Stimulated activated CD4-positive, alpha-beta T cell treated with anti-CD3 and anti-CD28 coated beads, TNF-alpha, amount 100 ng/mL, for 4 hours (primary cell): ENCODE results near the gene SDHAF3.

Experiments used
- DNase-seq, 3 experiments: peaks; one replicate each; pipeline ENCODE4 v3.0.0-alpha.2; 2020; ENCODE audit warnings: low read depth in 3 of 3

Gene SDHAF3

GRCh38 chr7:97218767-97219166, 101.3 kb downstream of the SDHAF3 start:
- DNase-seq: no peak

DNA sequence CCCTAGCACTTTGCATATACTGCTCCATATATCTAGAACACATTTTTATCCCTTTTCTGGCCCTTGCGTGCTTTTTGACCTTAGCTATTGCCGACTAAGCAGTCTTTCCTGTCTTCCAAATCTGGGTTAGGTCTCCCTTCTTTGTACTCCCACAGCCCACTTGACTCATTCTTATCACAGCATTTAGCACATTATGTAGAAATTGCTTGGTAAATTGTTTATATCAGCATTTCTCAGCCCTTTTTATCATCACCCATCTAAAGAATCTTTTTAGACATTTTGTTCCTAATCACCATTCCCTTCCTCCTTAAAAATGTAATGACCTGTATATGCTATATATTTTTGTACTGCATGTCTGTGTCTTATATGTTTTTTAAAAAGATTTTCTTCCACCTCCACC, 101.7 kb downstream of the SDHAF3 start:
- DNase-seq: no peak

- DNase-seq: no peak
Observed at GRCh38 chr7:97224316-97224715, 106.8 kb downstream of the SDHAF3 start.

DNA sequence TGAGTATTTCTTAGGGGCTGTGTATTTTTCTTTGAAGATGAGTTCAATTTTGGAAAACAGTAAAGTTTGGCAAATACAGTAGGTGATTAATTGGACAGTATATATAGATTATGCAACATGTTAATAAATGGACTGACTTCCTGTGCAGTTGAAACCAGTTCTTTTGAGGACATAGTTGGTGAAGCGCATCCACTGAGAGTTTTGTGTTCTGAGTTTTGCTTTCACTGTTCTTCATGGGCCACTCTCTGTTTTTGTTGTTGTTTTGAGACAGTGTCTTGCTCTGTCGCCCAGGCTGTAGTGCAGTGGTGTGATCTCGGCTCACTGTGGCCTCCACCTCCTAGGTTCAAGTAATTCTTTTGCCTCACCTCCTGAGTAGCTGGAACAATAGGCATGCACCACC, 109.0 kb downstream of the SDHAF3 start:
- DNase-seq: no peak
